Measurements from ENCODE around the gene CIB4.

The CIB4 gene

GRCh38 chr2:26605195-26605998 lies 35.8 kb downstream of the CIB4 start:
- DNase-seq: peak; percentile 44

DNA sequence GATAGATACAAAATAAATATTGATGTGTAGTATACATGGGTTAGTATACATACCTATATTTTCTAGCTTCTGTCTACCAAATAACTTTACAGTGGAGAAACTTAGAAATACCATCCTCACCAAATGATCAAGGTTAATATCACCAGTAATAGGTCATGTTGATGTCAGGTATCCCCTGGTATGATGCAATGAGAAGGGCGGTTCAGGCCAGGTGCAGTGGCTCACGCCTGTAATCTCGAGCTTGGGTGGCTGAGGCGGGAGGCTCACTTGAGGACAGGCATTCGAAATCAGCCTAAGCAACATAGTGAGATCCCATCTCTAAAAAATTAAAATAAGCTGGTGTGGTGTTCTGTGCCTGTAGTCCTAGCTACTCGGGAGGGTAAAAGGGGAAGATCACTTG lies 38.6 kb downstream of the CIB4 start:
- DNase-seq: no peak

DNA sequence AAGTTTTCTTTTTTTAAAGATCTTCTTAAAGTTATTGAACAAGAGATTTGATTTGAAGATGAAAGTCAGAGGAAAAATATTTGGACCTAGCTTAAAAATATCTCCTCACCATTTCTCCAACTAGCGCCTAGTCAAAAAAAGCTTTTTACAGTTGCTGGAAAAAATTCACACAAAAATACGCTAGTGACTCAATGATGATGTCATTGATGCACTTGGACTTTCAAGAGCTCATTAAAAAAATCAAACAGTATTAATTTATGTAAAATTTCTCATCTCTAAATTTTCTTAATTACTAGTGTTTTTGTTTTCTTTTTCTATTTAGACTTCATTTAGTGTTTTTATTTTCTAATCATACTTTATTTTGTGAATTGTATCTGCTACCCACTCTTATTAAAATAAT lies 41.8 kb downstream of the CIB4 start:
- no peak for DNase-seq

GRCh38 chr2:26598996-26599373 lies 42.2 kb downstream of the CIB4 start:
- no peak for DNase-seq

- no peak for DNase-seq
Observed at GRCh38 chr2:26598336-26598995, 42.7 kb downstream of the CIB4 start.

GRCh38 chr2:26597197-26597596 lies 44.0 kb downstream of the CIB4 start:
- DNase-seq: no peak

DNA sequence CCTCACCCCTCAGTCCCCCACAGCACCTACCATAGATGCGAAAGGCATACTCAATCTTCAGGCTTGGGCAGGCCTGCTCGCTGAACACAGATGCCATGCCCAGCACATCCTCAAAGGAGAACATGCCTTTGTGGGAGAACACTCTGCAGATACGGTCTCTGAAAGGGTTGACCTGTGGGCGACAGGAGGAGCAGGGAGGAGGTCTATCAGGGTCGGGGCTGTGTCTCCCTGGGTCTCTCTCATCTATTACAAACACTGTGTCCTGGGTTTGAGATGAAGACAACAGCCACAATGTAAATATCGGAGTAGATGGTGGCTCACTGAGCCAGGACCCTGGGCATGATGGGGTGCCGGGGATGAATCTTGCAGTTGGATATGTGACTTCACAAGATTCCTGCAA lies 46.0 kb downstream of the CIB4 start:
- no peak for DNase-seq

GRCh38 chr2:26591619-26592505 lies 49.3 kb downstream of the CIB4 start:
- peak; percentile 21 for DNase-seq

GRCh38 chr2:26590980-26591618 lies 50.1 kb downstream of the CIB4 start:
- DNase-seq: no peak

- DNase-seq: no peak
Observed at GRCh38 chr2:26590508-26590907, 50.7 kb downstream of the CIB4 start.

- DNase-seq: no peak
Observed at GRCh38 chr2:26588576-26588975, 52.6 kb downstream of the CIB4 start.

DNA sequence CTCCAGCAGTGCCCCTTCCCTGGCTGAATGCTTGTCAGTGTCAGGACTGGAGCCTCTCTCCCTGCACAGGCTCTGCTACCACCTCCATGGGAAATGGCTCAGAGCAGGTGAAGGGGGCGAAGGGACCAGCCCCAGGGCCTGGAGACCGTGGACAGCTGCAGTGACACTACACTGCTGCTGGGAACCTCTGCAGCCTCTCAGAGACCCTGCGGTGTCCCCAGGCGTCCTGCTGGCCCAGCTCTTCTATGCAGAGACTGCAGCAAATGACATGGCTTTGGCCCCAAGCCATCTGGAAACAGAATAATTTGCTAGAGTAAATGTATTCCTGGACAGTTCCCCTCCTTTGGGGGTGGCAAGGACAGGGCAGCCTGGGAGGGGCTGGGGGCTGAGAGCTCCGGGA lies 53.2 kb downstream of the CIB4 start:
- DNase-seq: no peak

DNA sequence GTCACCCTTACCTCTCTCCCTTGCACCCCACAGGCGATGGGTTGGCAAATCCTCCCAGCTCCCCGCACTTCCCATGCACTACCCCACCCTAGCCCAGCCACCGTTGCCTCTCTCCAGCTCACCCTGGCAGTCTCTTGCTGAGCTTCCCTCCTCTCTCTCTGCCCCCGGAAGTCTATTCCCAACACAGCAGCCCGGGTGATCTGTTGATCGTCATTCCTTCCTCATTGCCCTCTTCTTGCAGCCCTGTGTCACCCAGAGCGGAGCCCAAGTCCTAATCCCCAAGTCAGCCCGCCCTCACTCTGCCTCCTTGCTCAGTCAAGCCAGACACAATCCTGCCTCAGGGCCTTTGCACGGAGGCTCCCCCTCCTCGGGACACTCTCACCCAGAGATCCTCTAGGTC lies 55.2 kb downstream of the CIB4 start:
- no peak for DNase-seq

DNA sequence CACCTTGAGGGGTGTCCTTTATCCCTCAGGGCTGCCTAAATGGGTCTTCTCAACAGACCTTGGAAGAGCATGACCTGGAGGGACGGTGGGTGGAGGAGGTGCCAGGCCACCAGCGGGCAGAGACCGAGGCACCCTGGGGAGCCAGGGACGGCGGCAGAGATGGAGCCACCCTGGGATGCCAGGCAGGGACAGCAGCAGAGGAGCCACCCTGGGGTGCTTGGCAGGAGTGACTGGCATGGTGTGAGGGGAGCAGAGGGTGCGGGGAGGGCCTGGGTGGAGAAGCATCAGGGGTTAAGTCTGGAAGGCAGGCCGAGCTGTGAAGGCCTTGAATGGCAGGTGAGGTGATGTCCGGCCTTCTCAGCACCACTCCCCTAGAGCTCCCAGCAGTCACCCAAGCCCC lies 56.1 kb downstream of the CIB4 start:
- no peak for DNase-seq

DNA sequence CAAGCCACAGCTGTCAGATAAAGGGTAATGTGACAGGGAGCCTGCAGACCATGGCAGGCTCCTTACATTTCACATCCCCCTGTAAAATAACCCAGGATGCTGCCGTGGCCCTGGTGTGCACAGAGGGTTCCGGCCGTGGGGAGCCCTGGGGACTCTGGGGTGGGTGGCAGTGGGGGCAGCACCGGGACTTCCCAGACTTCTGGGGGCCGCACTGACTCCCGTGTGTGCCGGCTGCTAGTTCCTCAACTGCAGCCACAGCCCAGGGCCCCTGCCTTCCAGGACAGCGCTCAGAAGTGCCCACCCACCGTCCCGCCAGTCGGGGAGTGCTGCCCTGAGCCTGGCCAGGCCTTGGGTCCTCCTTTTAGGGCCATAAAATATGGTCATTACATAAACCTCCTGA lies 56.5 kb downstream of the CIB4 start:
- no peak for DNase-seq

DNA sequence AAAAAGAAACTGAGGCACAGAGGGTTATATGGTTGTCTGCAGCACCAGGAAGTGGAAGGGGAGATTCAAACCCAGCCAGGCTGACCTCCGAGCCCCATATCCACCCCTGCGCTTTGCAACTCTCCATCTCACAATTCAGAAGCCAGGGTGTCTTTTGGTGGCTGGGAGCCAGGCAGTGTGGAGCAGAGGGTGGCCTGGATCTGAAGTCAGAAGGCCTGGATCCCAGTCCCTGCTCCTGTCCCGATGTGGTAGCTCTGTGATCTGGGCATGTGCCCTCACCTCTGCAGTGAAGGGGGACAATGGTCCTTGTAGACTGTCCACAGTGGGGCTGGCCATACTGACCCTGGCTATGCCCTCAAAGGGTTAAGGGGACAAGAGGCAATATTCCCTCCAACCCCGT lies 57.0 kb downstream of the CIB4 start:
- DNase-seq: no peak

- DNase-seq: no peak
Observed at GRCh38 chr2:26583381-26583911, 57.7 kb downstream of the CIB4 start.

GRCh38 chr2:26582890-26583289 lies 58.3 kb downstream of the CIB4 start:
- DNase-seq: no peak

DNA sequence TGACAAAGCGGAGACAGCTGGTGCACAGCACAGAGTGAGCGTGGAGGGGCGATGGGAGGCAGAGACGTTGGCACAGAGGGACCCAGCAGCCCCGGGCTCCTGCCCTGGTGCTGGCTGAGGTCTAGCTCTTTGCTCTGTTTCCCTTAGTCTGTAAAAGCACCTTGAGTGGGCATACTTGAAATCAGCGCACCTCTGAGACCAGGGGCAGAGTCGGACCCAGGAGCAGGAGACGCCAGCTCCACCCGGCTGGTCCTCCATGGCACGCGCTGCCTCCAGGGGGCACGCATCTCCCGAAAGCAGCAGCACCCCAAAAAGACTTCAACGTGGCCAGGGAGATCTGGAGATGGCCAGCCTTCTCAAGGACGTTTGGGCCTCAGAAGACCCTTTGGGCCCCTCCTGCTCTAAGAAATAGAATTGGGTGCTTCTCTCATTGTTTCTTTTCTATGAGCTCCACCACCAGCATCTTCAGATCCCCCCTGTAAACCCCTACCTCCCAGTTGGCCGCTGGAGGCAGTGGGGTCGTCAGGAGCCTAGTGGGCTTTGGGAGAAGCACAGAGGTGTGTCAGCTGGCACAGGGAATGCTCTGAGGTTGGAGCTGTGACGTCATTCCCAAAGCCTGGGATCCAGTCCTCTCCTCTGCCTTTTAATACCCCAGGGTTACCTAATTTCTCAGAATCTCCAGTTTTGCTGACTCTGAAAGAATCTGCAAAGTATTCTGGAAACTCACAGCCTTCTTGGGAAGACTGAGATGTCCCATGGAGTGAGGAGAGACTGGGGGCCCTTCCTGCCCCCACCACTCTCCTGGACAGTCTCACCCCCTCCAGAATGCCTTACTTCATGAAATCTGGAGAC lies 58.9 kb downstream of the CIB4 start:
- no peak for DNase-seq

DNA sequence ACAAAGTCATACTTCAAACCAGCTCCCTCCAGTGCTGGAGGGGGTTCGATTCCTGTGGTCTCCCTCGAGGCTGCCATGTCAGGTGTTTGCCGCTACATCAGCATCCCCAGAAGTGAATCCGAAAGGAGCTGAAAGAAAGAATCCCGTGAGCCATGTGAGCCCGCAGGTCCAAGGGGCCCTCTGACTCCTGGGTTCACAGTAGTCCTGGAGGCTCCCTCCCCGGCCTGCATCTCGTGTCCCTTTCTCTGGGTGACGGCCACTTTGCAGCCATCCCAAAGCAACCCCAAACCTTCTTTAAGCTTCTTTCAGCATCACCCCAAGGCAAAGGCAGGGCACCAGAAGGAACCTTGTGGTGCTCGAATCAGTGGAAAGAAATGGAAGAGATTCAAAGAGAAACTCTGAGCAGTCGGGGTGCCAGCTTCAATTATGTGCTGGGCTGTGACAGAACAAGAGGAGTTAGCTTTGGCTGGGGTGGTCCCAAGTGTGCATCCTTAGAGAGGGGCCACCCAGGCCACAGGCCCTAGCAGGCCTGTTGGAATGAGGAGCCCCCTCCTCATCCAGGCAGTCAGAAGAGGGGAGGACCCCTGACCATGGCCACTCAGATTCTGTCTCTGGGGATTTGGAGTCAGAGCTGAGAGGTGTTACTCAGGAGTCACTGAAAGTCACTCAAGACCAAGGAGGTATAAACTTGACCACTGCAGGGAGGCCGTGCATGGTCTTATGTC lies 59.7 kb downstream of the CIB4 start:
- DNase-seq: no peak

- DNase-seq: no peak
Observed at GRCh38 chr2:26580751-26581150, 60.4 kb downstream of the CIB4 start.

All from activated CD4-positive, alpha-beta T cell treated with anti-CD3 and anti-CD28 coated beads, Interleukin-2, amount 50 U/mL, for 16 hours (primary cell).